HG03039 (cell line): ENCODE measurements around the gene TOR2A.

Experiments used
- ATAC-seq: cut with Tn5 transposase; IDR thresholded peaks from one replicate; pipeline ENCODE4 v1.9.1; 2021; ENCODE audit warnings: mild to moderate bottlenecking, moderate library complexity; ENCODE audit not compliant: unreplicated experiment

Gene TOR2A

DNA sequence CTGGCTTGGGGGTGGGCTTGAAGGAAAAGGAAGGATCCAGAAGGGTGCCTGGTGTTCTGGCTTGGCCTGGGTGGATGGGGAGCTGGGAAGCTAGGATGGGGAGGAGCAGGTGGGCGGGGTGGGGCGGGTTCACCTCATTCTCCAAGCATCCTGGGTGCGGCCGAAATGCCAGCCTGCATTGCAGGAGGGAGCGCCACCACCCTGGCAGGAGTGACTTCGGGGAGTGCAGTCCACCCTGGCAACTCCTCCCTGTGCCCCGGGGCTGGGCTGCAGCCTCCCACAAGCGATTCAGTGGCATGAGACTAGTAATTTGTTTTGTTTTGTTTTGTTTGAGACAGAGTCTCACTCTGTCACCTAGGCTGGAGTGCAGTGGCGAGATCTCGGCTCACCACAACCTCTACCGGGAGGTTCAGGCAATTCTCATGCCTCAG lies 13.7 kb downstream of the TOR2A start:
- ATAC-seq, result no peak

DNA sequence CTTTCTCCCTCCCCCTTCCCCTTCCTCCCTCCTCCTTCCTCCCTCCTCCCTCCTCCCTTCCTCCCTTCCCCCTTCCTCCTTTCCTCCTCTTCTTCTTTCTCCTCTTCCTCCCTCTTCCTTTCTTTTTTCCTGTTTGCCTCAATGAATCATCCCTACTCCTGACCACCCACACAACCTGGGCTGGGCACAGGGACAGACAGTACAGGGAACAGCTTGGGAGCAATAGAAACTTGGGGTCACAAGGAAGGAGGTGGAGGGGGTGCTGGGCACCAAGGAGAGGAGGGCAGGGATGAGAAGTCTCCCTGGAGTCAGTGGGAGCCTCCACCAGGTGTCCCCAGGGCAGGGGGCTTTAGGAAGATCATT lies 14.2 kb downstream of the TOR2A start:
- ATAC-seq, result no peak

DNA sequence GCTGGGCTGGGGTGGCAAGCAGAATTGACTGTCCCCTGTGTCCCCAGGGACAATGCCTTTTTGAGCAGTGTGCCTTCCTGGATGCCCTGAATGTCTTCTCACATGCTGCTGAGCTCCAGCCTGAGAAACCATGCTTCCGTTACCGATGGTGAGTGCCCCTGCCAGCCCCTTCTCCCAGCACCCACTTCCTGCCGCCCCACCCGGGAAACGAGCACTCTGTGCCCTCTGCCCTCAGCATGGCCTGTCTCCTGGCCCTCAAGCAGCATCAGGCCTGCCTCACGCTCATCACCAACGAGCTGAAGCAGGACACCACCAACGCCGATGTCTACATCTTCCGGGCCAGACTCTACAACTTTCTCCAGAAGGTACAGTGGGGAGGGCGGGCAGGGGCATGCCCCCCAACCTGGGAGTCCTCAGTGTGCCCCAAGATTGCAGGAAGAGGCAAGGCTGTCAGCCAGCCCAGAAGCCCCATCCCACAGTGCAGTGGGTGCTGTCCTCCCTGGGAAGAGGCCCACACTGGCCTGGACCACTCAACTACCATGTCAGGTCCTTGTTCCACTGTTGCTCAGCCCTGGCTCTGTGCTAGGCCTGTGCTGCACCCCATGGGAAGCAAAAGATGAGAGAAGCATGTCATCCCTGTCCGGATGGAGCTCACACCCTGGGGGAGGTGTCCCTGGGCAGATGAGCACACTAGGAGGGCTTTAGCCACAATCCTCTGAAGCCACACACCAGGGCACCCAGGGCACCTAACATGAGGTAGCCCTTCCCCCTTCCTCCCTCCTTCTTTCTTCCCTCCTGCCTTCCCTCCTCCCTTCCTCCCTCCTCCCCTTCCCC lies 14.8 kb downstream of the TOR2A start:
- no peak for ATAC-seq

DNA sequence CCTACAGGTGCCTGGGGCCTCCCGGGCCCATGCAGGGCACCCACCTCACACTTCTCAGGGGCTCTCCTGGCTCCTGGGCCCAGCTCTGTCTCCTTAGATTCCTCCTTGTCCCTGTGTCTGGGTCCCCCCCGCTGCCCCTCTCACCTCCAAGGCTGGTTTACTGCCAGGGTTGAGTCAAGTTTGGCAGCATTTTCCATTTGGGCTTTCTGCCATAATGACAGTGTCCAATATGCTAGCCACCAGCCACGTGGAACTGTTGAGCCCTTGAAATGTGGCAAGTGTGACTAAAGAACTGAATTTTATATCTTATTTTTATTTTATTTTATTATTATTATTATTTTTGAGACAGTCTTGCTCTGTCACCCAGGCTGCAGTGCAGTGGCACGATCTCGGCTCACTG lies 17.3 kb downstream of the TOR2A start:
- ATAC-seq, result no peak

- ATAC-seq, result no peak
These were observed 18.7 kb downstream of the TOR2A start for GRCh38 chr9:127716412-127716811.

GRCh38 chr9:127715470-127716337 lies 19.4 kb downstream of the TOR2A start, which contains the start of the genes PTRH1 and TTC16:
Gene PTRH1 (minus strand): TSS chr9:127715663. CDS start chr9:127715639, 24 bp downstream.
Gene TTC16 (plus strand): TSS chr9:127716079. CDS start chr9:127716146, 67 bp downstream.
- ATAC-seq, result peak; percentile 89

DNA sequence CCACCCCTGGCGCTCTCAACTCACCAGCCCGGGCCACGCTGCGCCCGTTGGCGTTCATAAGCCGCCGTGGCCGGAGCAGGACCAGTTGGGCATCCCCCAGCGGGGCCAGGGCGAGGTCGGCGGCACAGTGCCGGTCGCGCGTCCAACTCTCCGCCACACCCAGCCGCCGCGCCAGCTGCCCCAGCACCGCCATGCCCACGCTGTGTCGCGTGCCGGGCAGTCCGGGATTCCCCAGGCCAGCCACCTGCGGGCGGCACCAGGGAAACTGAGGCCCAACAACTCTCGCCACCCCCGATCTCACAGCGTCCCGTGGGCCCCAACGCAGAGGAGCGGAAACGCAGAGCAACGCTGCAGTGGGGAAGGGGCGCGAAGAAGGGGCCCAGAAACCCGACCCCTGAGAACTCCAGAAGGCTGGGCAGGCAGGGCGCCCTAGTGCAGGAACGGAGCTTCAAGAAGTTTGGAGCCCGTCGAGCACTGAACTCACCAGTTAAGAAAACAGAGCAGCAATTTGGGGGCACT lies 20.1 kb downstream of the TOR2A start:
- no peak for ATAC-seq

DNA sequence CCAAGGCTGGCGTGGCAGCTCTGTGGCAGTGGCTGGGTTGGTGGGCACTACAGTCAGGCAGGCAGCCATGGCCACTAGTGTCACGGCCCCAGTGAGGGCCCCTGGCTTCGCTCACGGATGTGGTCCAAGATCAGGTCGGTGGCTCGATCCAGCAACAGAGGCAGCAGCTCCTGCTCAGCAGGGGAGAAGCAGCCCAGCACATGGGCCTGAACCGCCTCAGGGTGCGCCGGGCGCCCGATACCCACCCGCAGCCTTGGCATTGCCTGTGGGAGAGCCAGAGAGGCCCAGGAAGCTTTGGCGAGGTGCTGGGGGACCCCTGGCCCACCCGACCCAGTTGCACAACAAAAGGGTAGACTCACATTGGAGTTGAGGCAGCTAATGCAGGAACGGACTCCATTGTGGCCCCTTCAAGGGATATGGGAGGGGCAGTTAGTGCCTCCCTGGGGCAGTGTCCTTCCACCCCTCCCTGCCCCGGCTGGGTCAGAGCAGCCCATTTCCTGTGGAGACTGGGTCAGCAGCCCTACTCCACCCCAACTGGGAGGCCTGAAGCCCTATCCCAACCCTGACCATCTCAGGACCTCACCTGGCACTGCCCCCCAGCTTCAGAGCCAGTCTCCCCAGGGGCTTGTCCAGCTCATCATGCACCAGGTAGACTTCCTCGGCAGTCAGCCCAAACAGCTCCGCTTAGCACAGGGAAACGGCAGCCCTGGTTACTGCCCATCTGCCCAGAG lies 20.9 kb downstream of the TOR2A start:
- no peak for ATAC-seq

GRCh38 chr9:127712867-127713266 lies 22.2 kb downstream of the TOR2A start:
- ATAC-seq, result no peak

DNA sequence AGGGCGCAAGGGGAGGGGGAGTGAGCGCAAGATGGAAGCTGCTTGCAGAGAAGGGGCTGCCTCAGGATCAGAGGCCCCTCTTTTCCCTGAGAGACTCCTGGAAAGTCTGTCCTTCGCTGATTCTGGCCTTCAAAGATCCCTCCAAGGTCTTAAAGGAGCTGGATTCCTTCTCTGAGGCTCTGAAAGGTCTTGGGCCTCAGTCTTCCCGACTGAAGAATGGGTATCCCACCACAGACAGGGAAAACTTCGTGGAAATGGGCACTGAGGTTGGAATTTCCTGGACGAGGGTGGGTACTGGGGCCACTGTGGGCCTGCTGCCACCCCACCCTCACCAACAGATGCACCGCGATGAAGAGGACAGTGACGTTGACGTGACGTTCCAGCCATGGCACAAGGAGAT lies 22.7 kb downstream of the TOR2A start:
- no peak for ATAC-seq

DNA sequence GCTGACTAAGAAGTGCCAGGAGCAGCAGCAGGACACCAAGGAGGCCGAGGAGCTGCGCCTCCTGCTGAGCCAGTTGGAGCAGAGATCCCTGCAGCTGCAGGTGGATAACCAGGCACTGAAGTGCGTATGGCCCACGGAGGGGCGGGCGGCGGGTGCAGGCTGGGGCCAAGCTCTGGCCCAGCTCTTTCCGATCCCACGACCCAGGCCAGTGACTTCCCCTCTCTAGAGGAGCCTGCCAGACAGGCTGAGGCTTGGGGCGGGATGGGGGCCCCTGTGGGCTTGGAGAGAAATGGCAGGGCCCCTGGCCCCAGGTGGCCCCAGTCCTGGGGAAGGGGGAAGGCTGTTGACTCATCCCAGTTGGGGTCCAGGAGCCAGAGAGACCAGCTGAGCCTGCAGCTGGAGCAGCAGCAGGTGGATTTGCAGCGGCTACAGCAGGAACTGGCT lies 23.2 kb downstream of the TOR2A start:
- ATAC-seq, result no peak

DNA sequence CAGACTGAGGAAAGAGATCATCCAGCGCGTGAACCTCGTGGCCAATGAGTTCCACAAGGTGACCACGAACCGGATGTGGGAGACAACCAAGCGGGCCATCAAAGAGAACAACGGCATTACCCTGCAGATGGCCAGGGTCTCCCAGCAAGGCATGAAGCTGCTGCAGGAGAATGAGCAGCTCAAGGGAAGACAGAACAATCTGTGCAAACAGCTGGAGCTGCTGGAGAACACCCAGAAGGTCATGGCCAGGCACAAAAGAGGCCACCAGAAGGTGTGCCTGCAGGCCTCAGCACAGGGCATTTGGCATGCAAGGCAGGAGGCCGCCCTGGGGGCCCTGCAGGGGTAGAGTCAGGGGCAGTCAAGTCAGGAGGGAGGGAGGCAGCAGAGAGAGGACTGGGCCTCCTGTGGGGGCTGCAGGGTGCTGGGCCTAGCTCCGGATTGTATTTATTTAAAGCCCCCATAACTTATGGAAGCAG lies 23.8 kb downstream of the TOR2A start:
- no peak for ATAC-seq

GRCh38 chr9:127710204-127710783 lies 24.8 kb downstream of the TOR2A start:
- ATAC-seq, result no peak

- no peak for ATAC-seq
These were observed 26.0 kb downstream of the TOR2A start for GRCh38 chr9:127708952-127709587.

- no peak for ATAC-seq
These were observed 27.3 kb downstream of the TOR2A start for GRCh38 chr9:127707766-127708165.

DNA sequence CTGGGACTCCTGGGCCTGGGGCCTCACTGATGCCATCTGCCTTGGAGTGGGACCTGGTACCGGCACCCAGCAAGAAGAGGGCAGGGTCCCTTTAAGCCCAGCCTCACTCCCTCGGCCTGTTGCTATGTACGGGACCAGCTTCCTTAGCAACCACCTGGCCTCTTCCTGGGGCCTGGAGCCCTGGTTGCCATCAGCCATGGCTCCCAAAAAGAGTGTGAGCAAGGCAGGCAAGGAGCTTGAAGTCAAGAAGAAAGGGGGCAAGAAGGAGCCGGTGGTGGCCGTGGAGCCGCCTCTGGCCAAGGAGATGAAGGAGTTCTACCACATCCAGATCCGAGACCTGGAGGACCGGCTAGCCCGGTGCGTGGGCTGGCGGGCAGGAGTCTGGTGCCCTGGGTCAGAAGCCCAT lies 28.3 kb downstream of the TOR2A start, which contains the start of gene CFAP157:
CFAP157 (plus strand) TSS at position 153 of the 406 bp plus-strand sequence; CDS start at position 197, 44 bp downstream.
- no peak for ATAC-seq

DNA sequence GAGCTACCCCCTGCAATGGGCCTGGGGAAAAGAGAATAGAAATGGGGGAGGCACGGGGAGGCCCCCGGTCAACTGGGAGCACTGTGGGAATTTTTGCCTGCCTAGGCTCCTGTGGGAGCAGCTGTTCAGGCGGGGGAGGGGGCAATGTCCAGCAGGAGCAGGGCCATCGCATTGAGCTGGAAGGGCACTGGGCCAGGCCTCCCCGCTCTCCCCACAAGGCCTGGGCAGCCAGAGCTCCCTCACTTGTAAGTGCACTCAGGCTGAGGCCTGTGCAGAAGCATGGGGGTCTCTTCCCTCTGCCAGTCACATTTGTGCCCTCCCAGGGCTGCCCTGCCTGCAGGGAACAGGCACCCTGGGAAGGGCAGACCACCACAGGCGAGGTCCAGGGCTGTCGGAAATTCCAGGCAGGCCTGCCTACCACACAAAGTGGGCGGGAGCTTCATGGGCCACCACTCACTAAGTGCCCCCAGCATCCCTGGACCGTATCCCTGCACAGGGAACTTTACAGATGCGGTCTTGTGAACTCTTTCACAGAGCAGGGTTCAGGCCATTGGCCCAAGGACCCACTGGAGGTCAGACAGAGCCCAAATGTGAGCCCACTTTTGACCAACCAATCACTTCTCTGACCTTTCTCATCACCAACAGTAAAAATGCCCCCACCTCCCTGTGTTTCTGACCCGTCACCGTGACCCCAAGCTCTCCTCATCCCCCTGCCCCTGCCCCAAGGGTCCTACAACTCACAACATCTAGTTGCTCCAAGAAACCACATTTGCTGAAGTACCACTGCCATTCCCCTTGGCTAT lies 29.3 kb downstream of the TOR2A start:
- no peak for ATAC-seq

GRCh38 chr9:127703289-127703946 lies 31.7 kb downstream of the TOR2A start:
- ATAC-seq, result no peak
